Osteoblast (primary cell): ENCODE results near the gene ARID4B. TPM values are rescaled to one million over a fixed set of nuclear protein-coding genes. Genes with fewer than 3 reads are reported as not detected.
"Not testable (repeated sequence)": the region's sequence is repeated elsewhere in the genome, so short reads cannot be mapped to it uniquely, and the experiment has no call there.

Experiments used
- DNase-seq: peaks from one replicate; pipeline ENCODE4 v3.0.0; 2011; ENCODE audit warnings: low spot score, mixed read lengths; ENCODE audit not compliant: insufficient read length; ENCODE audit errors: missing footprints
- H2AFZ ChIP-seq: 2 replicates; pipeline ENCODE4 v1.6.0; 2011; ENCODE audit warnings: mild to moderate bottlenecking, low read length
- H3K27ac ChIP-seq: 2 replicates; pipeline ENCODE4 v1.5.1; 2011; ENCODE audit warnings: mild to moderate bottlenecking, low read depth, low read length, moderate library complexity
- H3K27me3 ChIP-seq: 2 replicates; pipeline ENCODE4 v1.6.0; 2012; ENCODE audit warnings: mild to moderate bottlenecking, control low read depth, inconsistent platforms, low read length, moderate library complexity; ENCODE audit not compliant: insufficient read depth
- H3K36me3 ChIP-seq: 2 replicates; pipeline ENCODE4 v1.5.1; 2011; ENCODE audit warnings: mild to moderate bottlenecking, low read length, control low read depth, moderate library complexity; ENCODE audit not compliant: insufficient read depth
- H3K4me1 ChIP-seq: 2 replicates; pipeline ENCODE4 v1.5.1; 2011; ENCODE audit warnings: mild to moderate bottlenecking, low read length, control low read depth, moderate library complexity; ENCODE audit not compliant: insufficient read depth
- H3K4me2 ChIP-seq: 2 replicates; pipeline ENCODE4 v1.6.0; 2011; ENCODE audit warnings: mild to moderate bottlenecking, low read length; ENCODE audit not compliant: insufficient read depth
- H3K4me3 ChIP-seq: fragments of 200-600 bp; sonication (generic); 3 replicates; pipeline ENCODE4 v1.5.1; 2012; ENCODE audit warnings: mild to moderate bottlenecking, low read length, inconsistent platforms; ENCODE audit not compliant: insufficient read depth
- H3K79me2 ChIP-seq: 2 replicates; pipeline ENCODE4 v1.6.0; 2012; ENCODE audit warnings: mild to moderate bottlenecking, low read length, control low read depth, inconsistent platforms; ENCODE audit not compliant: insufficient read depth
- H3K9me3 ChIP-seq: 2 replicates; pipeline ENCODE4 v1.5.1; 2011; ENCODE audit warnings: low read depth, low read length, control low read depth
- H4K20me1 ChIP-seq: 2 replicates; pipeline ENCODE4 v1.6.0; 2012; ENCODE audit warnings: mild to moderate bottlenecking, low read length, control low read depth; ENCODE audit not compliant: insufficient read depth
- CTCF ChIP-seq: IDR thresholded peaks from 2 replicates; pipeline ENCODE4 v1.5.1; 2011; ENCODE audit warnings: mild to moderate bottlenecking, low read depth, low read length, moderate library complexity; ENCODE audit errors: extremely low read depth
- total RNA-seq: library from RNA; depleted of rRNA; stranded (reverse); fragments of >200 nt; gene quantifications from 2 replicates; pipeline ENCODE4 v1.2.3, GENCODE V29; 2012

The ARID4B gene
- total RNA-seq, 1 donor: 33.7 TPM

GRCh38 chr1:235315735-235316134, 12.2 kb downstream of the ARID4B start:
- no peak for TF ChIP-seq CTCF
- no peak for DNase-seq
- H4K20me1 ChIP-seq: peaks cover 48% of the 10 kb centered on the region

GRCh38 chr1:235315173-235315572, 12.8 kb downstream of the ARID4B start:
- no peak for TF ChIP-seq CTCF
- peaks cover 95% of the 10 kb centered on the region for H3K79me2 ChIP-seq
- H3K27ac ChIP-seq: no peak overlapping the region
- H4K20me1 ChIP-seq: peaks cover 48% of the 10 kb centered on the region
- peaks cover 2% of the 10 kb centered on the region for H3K36me3 ChIP-seq
- no peaks in the 10 kb centered on the region for H3K27me3 ChIP-seq
- no peak for DNase-seq
- no peaks in the 10 kb centered on the region for H3K9me3 ChIP-seq
- peaks cover 16% of the 10 kb centered on the region for H3K4me1 ChIP-seq
- no peak overlapping the region for H3K4me2 ChIP-seq
- no peak overlapping the region for H3K4me3 ChIP-seq
- H2AFZ ChIP-seq: no peak overlapping the region

More at GRCh38 chr1:235315735-235316134, 12.2 kb downstream of the ARID4B start:
- H3K36me3 ChIP-seq: no peaks in the 10 kb centered on the region
- H3K9me3 ChIP-seq: no peaks in the 10 kb centered on the region
- H3K27ac ChIP-seq: no peak overlapping the region
- H3K4me2 ChIP-seq: no peak overlapping the region
- H3K79me2 ChIP-seq: peaks cover 95% of the 10 kb centered on the region
- H3K4me3 ChIP-seq: no peak overlapping the region
- H2AFZ ChIP-seq: no peak overlapping the region
- peaks cover 16% of the 10 kb centered on the region for H3K4me1 ChIP-seq
- no peaks in the 10 kb centered on the region for H3K27me3 ChIP-seq

GRCh38 chr1:235313931-235314678, 13.9 kb downstream of the ARID4B start:
- H3K36me3 ChIP-seq: peaks cover 2% of the 10 kb centered on the region
- peaks cover 86% of the 10 kb centered on the region for H3K79me2 ChIP-seq
- H3K4me1 ChIP-seq: peaks cover 16% of the 10 kb centered on the region
- H4K20me1 ChIP-seq: peaks cover 47% of the 10 kb centered on the region
- no peak for TF ChIP-seq CTCF
- H3K4me3 ChIP-seq: no peak overlapping the region
- H3K4me2 ChIP-seq: peak overlapping the region; percentile 68
- DNase-seq: no peak
- H3K9me3 ChIP-seq: no peaks in the 10 kb centered on the region
- H2AFZ ChIP-seq: no peak overlapping the region
- peak overlapping the region; percentile 12 for H3K27ac ChIP-seq
- no peaks in the 10 kb centered on the region for H3K27me3 ChIP-seq

GRCh38 chr1:235313262-235313661, 14.7 kb downstream of the ARID4B start:
- Histone ChIP-seq H3K4me2 (no peak overlapping the region), H4K20me1 (peaks cover 40% of the 10 kb centered on the region)

GRCh38 chr1:235309206-235309605, 18.8 kb downstream of the ARID4B start:
- H3K9me3 ChIP-seq, DNase-seq, H3K4me3 ChIP-seq, H3K27me3 ChIP-seq, H3K4me2 ChIP-seq, H3K36me3 ChIP-seq, H2AFZ ChIP-seq, H3K27ac ChIP-seq: not testable (repeated sequence)
- peaks cover 78% of the 10 kb centered on the region for H3K79me2 ChIP-seq
- peaks cover 52% of the 10 kb centered on the region for H4K20me1 ChIP-seq
- H3K4me1 ChIP-seq: peaks cover 21% of the 10 kb centered on the region

More at GRCh38 chr1:235313262-235313661, 14.7 kb downstream of the ARID4B start:
- Histone ChIP-seq H3K9me3 (no peaks in the 10 kb centered on the region), H3K4me3 (no peak overlapping the region), H3K27me3 (no peaks in the 10 kb centered on the region), H2AFZ (no peak overlapping the region), H3K4me1 (peaks cover 16% of the 10 kb centered on the region), H3K79me2 (peaks cover 77% of the 10 kb centered on the region), H3K36me3 (peaks cover 2% of the 10 kb centered on the region), H3K27ac (no peak overlapping the region)
- no peak for DNase-seq
- no peak for TF ChIP-seq CTCF
